Measurements from ENCODE around the gene E2F2.

DNA sequence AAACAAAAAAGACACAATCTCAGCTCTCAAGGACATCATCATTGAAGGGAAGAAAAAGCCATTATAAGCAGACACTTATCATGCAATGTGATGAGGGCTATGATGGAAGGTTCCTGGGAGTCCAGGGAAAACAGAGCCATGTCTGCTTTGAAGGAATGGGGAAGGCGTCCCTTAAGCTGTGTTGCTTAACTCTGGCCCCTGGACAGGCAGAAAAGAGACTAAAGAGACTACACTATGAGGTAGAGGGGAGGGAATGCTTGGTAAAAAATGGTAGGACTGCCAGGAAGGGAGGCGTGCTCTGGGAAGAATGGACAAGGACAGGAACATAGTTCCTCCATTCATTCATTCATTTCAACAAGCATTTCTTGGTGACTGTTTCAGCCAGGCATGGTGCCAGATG, 68.3 kb downstream of the E2F2 start:
- TF ChIP-seq, protein P1, sequence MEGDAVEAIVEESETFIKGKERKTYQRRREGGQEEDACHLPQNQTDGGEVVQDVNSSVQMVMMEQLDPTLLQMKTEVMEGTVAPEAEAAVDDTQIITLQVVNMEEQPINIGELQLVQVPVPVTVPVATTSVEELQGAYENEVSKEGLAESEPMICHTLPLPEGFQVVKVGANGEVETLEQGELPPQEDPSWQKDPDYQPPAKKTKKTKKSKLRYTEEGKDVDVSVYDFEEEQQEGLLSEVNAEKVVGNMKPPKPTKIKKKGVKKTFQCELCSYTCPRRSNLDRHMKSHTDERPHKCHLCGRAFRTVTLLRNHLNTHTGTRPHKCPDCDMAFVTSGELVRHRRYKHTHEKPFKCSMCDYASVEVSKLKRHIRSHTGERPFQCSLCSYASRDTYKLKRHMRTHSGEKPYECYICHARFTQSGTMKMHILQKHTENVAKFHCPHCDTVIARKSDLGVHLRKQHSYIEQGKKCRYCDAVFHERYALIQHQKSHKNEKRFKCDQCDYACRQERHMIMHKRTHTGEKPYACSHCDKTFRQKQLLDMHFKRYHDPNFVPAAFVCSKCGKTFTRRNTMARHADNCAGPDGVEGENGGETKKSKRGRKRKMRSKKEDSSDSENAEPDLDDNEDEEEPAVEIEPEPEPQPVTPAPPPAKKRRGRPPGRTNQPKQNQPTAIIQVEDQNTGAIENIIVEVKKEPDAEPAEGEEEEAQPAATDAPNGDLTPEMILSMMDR (IDR thresholded peaks at IDR 0.05; ENCODE audit: low read length): no peak
- TF ChIP-seq EZH2 (IDR thresholded peaks at IDR 0.05; ENCODE audit: borderline replicate concordance, low read length): no peak
